A673 (cell line): ENCODE results near the gene TMEM39A.

ENCODE experiments used
- EZH2 ChIP-seq: fragments of 200-600 bp; sonication (generic); IDR thresholded peaks from 2 replicates; pipeline ENCODE4 v1.6.1; 2017; ENCODE audit warnings: borderline replicate concordance, low read depth, mild to moderate bottlenecking, mixed read lengths, antibody characterized with exemption, low read length; ENCODE audit not compliant: poor library complexity, severe bottlenecking
- TF ChIP-seq, protein P1 (sequence below): fragments of 300-800, 200-600 bp; sonication (generic); conservative IDR thresholded peaks from 2 replicates; pipeline ENCODE4 v1.5.1; 2017; ENCODE audit warnings: low read depth, mild to moderate bottlenecking, antibody characterized with exemption, low read length, moderate library complexity, mixed read lengths

- TF ChIP-seq, protein P1, sequence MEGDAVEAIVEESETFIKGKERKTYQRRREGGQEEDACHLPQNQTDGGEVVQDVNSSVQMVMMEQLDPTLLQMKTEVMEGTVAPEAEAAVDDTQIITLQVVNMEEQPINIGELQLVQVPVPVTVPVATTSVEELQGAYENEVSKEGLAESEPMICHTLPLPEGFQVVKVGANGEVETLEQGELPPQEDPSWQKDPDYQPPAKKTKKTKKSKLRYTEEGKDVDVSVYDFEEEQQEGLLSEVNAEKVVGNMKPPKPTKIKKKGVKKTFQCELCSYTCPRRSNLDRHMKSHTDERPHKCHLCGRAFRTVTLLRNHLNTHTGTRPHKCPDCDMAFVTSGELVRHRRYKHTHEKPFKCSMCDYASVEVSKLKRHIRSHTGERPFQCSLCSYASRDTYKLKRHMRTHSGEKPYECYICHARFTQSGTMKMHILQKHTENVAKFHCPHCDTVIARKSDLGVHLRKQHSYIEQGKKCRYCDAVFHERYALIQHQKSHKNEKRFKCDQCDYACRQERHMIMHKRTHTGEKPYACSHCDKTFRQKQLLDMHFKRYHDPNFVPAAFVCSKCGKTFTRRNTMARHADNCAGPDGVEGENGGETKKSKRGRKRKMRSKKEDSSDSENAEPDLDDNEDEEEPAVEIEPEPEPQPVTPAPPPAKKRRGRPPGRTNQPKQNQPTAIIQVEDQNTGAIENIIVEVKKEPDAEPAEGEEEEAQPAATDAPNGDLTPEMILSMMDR = no peak
- TF ChIP-seq EZH2 = no peak
Measured at GRCh38 chr3:119403201-119403600, 60.2 kb downstream of the TMEM39A start.
